ENCODE results near the gene S1PR1. TPM values are rescaled to one million over a fixed set of nuclear protein-coding genes. Genes with fewer than 3 reads are reported as not detected.

S1PR1 gene
- total and polyA plus RNA-seq, 7 donors, result 1.2 to 29.3 (median 19.8) TPM

- 1 to 2% methylated on average over 43 of the region's 43 CpGs for WGBS, 2 donors
- no peaks in the 10 kb centered on the region for H3K36me3 ChIP-seq
- peaks cover 0 to 21% (median 0%) of the 10 kb centered on the region in 3 donors for H3K27me3 ChIP-seq
- H3K27ac ChIP-seq, result peak overlapping the region; percentile 51 to 90 (median 68)
- H3K4me3 ChIP-seq, result peak overlapping the region; percentile 45 to 70 (median 56)
- TF ChIP-seq POLR2AphosphoS5 (IDR thresholded peaks at IDR 0.05) (peak in 2 of 4 donors; percentile 20 to 38), EP300 (IDR thresholded peaks at IDR 0.05) (no peak)
- H3K4me1 ChIP-seq, result peaks cover 0 to 32% (median 20%) of the 10 kb centered on the region in 4 donors
- no peaks in the 10 kb centered on the region for H3K9me3 ChIP-seq
- intact Hi-C loops (cut with DNase I), result loop anchor here (5.0 kb wide), 1 partner anchor 314 kb away; no protein-coding TSS in a partner anchor
- DNase-seq, result peak; percentile 72
Measured at GRCh38 chr1:101235696-101236515, 913 bp upstream of the S1PR1 start.

DNA sequence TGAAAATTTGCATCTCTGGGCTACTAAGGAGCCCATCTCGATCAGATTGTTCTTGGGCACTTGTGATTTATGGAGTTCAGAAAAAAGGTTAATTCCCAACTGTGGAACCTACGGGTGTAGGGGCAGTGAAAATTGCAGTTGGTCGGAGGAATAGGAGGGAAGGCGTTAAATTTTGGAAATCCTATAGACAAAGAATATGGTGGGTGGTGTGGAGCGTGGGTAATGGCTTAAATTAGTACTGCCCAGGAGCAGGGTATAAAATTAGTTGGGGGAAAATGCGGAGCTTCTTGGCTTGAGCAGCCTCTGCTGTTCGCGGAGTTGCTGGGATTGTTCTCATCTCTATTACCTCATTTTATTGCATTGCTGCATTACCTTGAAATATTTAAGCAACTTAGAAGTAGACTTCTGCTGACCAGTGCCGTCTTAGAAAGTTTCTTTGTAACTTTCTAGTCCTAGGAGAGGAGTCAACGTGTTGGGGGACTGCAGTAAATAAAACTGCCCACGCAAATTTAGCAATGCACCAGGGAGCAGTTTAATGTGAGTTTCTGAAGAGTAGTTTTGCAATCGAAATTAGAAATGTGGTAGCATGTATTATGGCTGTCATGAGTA lies 514 bp downstream of the S1PR1 start:
- WGBS, 2 donors, result 1 to 2% methylated on average over 12 of the region's 12 CpGs
- Histone ChIP-seq H3K4me3 (peak overlapping the region; percentile 45 to 70 (median 56)), H3K27ac (peak overlapping the region; percentile 54 to 90 (median 66)), H3K9me3 (no peaks in the 10 kb centered on the region), H3K4me1 (peaks cover 0 to 32% (median 20%) of the 10 kb centered on the region in 4 donors), H3K27me3 (peaks cover 0 to 21% (median 0%) of the 10 kb centered on the region in 3 donors), H3K36me3 (no peaks in the 10 kb centered on the region)
- no peak for DNase-seq
- no peak for TF ChIP-seq POLR2A (IDR thresholded peaks at IDR 0.05)
- no peak for TF ChIP-seq EP300 (IDR thresholded peaks at IDR 0.05)
- no peak for TF ChIP-seq CTCF (IDR thresholded peaks at IDR 0.05)
- peak in 3 of 4 donors; percentile 18 to 54 (median 40) for TF ChIP-seq POLR2AphosphoS5 (IDR thresholded peaks at IDR 0.05)
- intact Hi-C loops (cut with DNase I), result loop anchor here (5.0 kb wide), 1 partner anchor 315 kb away; no protein-coding TSS in a partner anchor

- peak overlapping the region in 3 of 4 donors; percentile 30 to 90 (median 76) for H3K27ac ChIP-seq
- no peak for TF ChIP-seq EP300 (IDR thresholded peaks at IDR 0.05)
- TF ChIP-seq POLR2A (IDR thresholded peaks at IDR 0.05), result no peak
- TF ChIP-seq POLR2AphosphoS5 (IDR thresholded peaks at IDR 0.05), result no peak
- TF ChIP-seq CTCF (IDR thresholded peaks at IDR 0.05), result no peak
- H3K36me3 ChIP-seq, result no peaks in the 10 kb centered on the region
- peak overlapping the region in 3 of 4 donors; percentile 53 to 70 (median 60) for H3K4me3 ChIP-seq
- DNase-seq, result no peak
- H3K9me3 ChIP-seq, result no peaks in the 10 kb centered on the region
- intact Hi-C loops (cut with DNase I), result loop anchor here (5.0 kb wide), 1 partner anchor 316 kb away; no protein-coding TSS in a partner anchor
- peaks cover 0 to 32% (median 20%) of the 10 kb centered on the region in 4 donors for H3K4me1 ChIP-seq
- H3K27me3 ChIP-seq, result peaks cover 0 to 21% (median 0%) of the 10 kb centered on the region in 3 donors
- WGBS, 2 donors, result 8 to 15% methylated on average over 14 of the region's 14 CpGs
Measured at GRCh38 chr1:101238031-101238628, 1.3 kb downstream of the S1PR1 start.

DNA sequence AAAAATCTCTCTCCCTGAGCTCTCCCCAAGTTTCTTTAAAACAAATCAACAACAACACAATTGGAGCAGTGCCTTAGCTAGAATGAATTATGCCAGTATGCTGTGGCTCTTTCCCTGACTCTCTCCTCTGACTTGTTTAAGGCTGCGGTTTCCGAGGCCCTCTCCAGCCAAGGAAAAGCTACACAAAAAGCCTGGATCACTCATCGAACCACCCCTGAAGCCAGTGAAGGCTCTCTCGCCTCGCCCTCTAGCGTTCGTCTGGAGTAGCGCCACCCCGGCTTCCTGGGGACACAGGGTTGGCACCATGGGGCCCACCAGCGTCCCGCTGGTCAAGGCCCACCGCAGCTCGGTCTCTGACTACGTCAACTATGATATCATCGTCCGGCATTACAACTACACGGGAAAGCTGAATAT lies 1.9 kb downstream of the S1PR1 start:
- Histone ChIP-seq H3K9me3 (no peaks in the 10 kb centered on the region), H3K4me1 (peaks cover 0 to 32% (median 20%) of the 10 kb centered on the region in 4 donors), H3K4me3 (peak overlapping the region in 3 of 4 donors; percentile 53 to 70 (median 60)), H3K27ac (peak overlapping the region in 3 of 4 donors; percentile 21 to 90 (median 76)), H3K27me3 (peaks cover 0 to 21% (median 0%) of the 10 kb centered on the region in 3 donors), H3K36me3 (no peaks in the 10 kb centered on the region)
- TF ChIP-seq POLR2A (IDR thresholded peaks at IDR 0.05) (no peak), EP300 (IDR thresholded peaks at IDR 0.05) (no peak), POLR2AphosphoS5 (IDR thresholded peaks at IDR 0.05) (peak in 1 of 4 donors; percentile 22), CTCF (IDR thresholded peaks at IDR 0.05) (peak; percentile 39 to 85 (median 72))
- WGBS, 2 donors, result 8 to 11% methylated on average over 17 of the region's 17 CpGs
- intact Hi-C loops (cut with DNase I), result loop anchor here (5.0 kb wide), 1 partner anchor 316 kb away; no protein-coding TSS in a partner anchor
- DNase-seq, result peak; percentile 87

Data from sigmoid colon (tissue), 7 donors.